Body of pancreas (tissue), 4 donors: ENCODE data around the gene SP9.

ENCODE experiments used
- CTCF ChIP-seq, 7 experiments: fragments of 450-650 bp in 4 of 7; fragments of 200-600 bp in 3 of 7; sonication (generic) in 3 of 7; IDR thresholded peaks; one replicate each; pipeline ENCODE4 v1.5.1; 2016 to 2019; ENCODE audit warnings: antibody characterized with exemption in 7 of 7
- POLR2A ChIP-seq, 3 donors: fragments of 450-650 bp; IDR thresholded peaks; one replicate each; pipeline ENCODE4 v1.6.1; 2016; ENCODE audit warnings: antibody characterized with exemption in 3 of 3, mild to moderate bottlenecking in 2 of 3

GRCh38 chr2:174322149-174322548 is 12.6 kb upstream of the SP9 start:
- no peak for TF ChIP-seq POLR2A (IDR thresholded peaks at IDR 0.05)
- no peak for TF ChIP-seq CTCF (IDR thresholded peaks at IDR 0.05)
